AG10803 (cell line): Measurements from ENCODE around the gene CDKAL1.
A peak's percentile ranks its signal among the peaks of the same experiment; 100 is the strongest.

ENCODE experiments used
- DNase-seq: peaks from one replicate; pipeline ENCODE4 v3.0.0; 2010; ENCODE audit warnings: low read depth
- H3K4me3 ChIP-seq: 2 replicates; pipeline ENCODE4 v1.5.1; 2011; ENCODE audit warnings: mild to moderate bottlenecking, low read length, control low read depth
- CTCF ChIP-seq: conservative IDR thresholded peaks from 2 replicates; pipeline ENCODE4 v1.5.1; 2011; ENCODE audit warnings: mild to moderate bottlenecking, low read length, control low read depth, inconsistent platforms

Gene CDKAL1

GRCh38 chr6:21256197-21256596, 721.9 kb downstream of the CDKAL1 start:
- TF ChIP-seq CTCF = no peak
- no peak for DNase-seq
- no peak overlapping the region for H3K4me3 ChIP-seq

- no peak overlapping the region for H3K4me3 ChIP-seq
- no peak for TF ChIP-seq CTCF
- DNase-seq = no peak
Measured at GRCh38 chr6:21257125-21257524, 722.9 kb downstream of the CDKAL1 start.

- no peak overlapping the region for H3K4me3 ChIP-seq
- no peak for DNase-seq
- no peak for TF ChIP-seq CTCF
Measured at GRCh38 chr6:21258665-21259064, 724.4 kb downstream of the CDKAL1 start.

GRCh38 chr6:21259660-21260059, 725.4 kb downstream of the CDKAL1 start:
- H3K4me3 ChIP-seq = no peak overlapping the region
- no peak for DNase-seq
- TF ChIP-seq CTCF = no peak

GRCh38 chr6:21262504-21262903, 728.2 kb downstream of the CDKAL1 start:
- H3K4me3 ChIP-seq = no peak overlapping the region
- DNase-seq = no peak
- TF ChIP-seq CTCF = no peak

GRCh38 chr6:21263531-21264287, 729.5 kb downstream of the CDKAL1 start:
- no peak for TF ChIP-seq CTCF
- peak; percentile 8 for DNase-seq
- no peak overlapping the region for H3K4me3 ChIP-seq

- no peak for TF ChIP-seq CTCF
- H3K4me3 ChIP-seq = no peak overlapping the region
- DNase-seq = no peak
Measured at GRCh38 chr6:21264288-21265033, 730.2 kb downstream of the CDKAL1 start.
